A673 (cell line): ENCODE results near the gene KHDC1.

Source experiments
- EZH2 ChIP-seq: fragments of 200-600 bp; sonication (generic); IDR thresholded peaks from 2 replicates; pipeline ENCODE4 v1.6.1; 2017; ENCODE audit warnings: borderline replicate concordance, low read depth, mild to moderate bottlenecking, mixed read lengths, antibody characterized with exemption, low read length; ENCODE audit not compliant: poor library complexity, severe bottlenecking
- TF ChIP-seq, protein P1 (sequence below): fragments of 300-800, 200-600 bp; sonication (generic); conservative IDR thresholded peaks from 2 replicates; pipeline ENCODE4 v1.5.1; 2017; ENCODE audit warnings: low read depth, mild to moderate bottlenecking, antibody characterized with exemption, low read length, moderate library complexity, mixed read lengths

DNA sequence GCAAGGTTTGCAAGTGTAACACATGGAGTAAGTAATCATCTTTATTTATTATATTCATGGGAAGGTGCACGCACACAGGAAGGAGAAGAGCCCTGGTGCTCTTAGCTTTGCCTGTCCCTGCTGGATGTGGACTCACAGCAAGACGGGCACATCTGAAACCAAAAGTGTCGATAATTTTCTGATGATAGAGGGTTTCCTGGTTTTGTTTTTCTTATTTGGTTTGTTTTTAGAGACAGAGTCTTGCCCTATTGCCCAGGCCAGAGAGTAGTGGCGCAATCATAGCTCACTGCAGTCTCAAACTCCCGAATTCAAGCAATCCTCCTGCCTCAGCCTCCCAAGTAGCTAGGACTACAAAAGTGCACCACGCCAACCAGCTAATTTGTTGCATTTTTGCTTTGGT is 29.9 kb downstream of the KHDC1 start:
- TF ChIP-seq, protein P1, sequence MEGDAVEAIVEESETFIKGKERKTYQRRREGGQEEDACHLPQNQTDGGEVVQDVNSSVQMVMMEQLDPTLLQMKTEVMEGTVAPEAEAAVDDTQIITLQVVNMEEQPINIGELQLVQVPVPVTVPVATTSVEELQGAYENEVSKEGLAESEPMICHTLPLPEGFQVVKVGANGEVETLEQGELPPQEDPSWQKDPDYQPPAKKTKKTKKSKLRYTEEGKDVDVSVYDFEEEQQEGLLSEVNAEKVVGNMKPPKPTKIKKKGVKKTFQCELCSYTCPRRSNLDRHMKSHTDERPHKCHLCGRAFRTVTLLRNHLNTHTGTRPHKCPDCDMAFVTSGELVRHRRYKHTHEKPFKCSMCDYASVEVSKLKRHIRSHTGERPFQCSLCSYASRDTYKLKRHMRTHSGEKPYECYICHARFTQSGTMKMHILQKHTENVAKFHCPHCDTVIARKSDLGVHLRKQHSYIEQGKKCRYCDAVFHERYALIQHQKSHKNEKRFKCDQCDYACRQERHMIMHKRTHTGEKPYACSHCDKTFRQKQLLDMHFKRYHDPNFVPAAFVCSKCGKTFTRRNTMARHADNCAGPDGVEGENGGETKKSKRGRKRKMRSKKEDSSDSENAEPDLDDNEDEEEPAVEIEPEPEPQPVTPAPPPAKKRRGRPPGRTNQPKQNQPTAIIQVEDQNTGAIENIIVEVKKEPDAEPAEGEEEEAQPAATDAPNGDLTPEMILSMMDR: no peak
- no peak for TF ChIP-seq EZH2
